ENCODE data around the gene SLC17A4. TPM values are rescaled to one million over a fixed set of nuclear protein-coding genes. Genes with fewer than 3 reads are reported as not detected.

The SLC17A4 gene
- total and polyA plus RNA-seq, 7 donors: not detected

GRCh38 chr6:25732468-25733198 lies 21.9 kb upstream of the SLC17A4 start:
- Histone ChIP-seq H3K4me1 (no peaks in the 10 kb centered on the region), H3K4me3 (no peak overlapping the region), H3K27ac (no peak overlapping the region), H3K36me3 (ENCODE audit: insufficient read depth in 1 of 2, low read depth in 1 of 2) (no peaks in the 10 kb centered on the region), H3K27me3 (ENCODE audit: insufficient read depth in 3 of 3, low read length in 2 of 3) (peaks cover 0 to 15% (median 2%) of the 10 kb centered on the region in 3 donors), H3K9me3 (peaks cover 5% of the 10 kb centered on the region)
- TF ChIP-seq CTCF (IDR thresholded peaks at IDR 0.05): no peak
- WGBS, 3 donors: 46 to 58% (median 56%) methylated on average over 30 of the region's 30 CpGs
- intact Hi-C loops (cut with DNase I): no loop called here
- no peak for ATAC-seq
- DNase-seq: no peak

- no peak for DNase-seq
- intact Hi-C loops (cut with DNase I): no loop called here
- H3K9me3 ChIP-seq: peaks cover 5% of the 10 kb centered on the region
- H3K4me1 ChIP-seq: no peaks in the 10 kb centered on the region
- H3K27ac ChIP-seq: no peak overlapping the region
- no peaks in the 10 kb centered on the region for H3K36me3 ChIP-seq (ENCODE audit: insufficient read depth in 1 of 2, low read depth in 1 of 2)
- H3K4me3 ChIP-seq: no peak overlapping the region
- H3K27me3 ChIP-seq (ENCODE audit: insufficient read depth in 3 of 3, low read length in 2 of 3): peaks cover 0 to 15% (median 2%) of the 10 kb centered on the region in 3 donors
- no peak for TF ChIP-seq CTCF (IDR thresholded peaks at IDR 0.05)
- ATAC-seq: no peak
Observed at GRCh38 chr6:25735261-25735660, 19.3 kb upstream of the SLC17A4 start.

GRCh38 chr6:25743868-25744267 lies 10.7 kb upstream of the SLC17A4 start:
- TF ChIP-seq CTCF (IDR thresholded peaks at IDR 0.05): no peak

GRCh38 chr6:25745836-25746235 lies 8.7 kb upstream of the SLC17A4 start:
- no peak overlapping the region for H3K4me3 ChIP-seq
- intact Hi-C loops (cut with DNase I): no loop called here
- no peaks in the 10 kb centered on the region for H3K27me3 ChIP-seq (ENCODE audit: insufficient read depth in 3 of 3, low read length in 2 of 3)
- ATAC-seq (no peak), DNase-seq (no peak)
- H3K4me1 ChIP-seq: no peaks in the 10 kb centered on the region
- H3K36me3 ChIP-seq (ENCODE audit: insufficient read depth in 1 of 2, low read depth in 1 of 2): no peaks in the 10 kb centered on the region
- WGBS, 3 donors: 82 to 85% (median 84%) methylated on average over 4 of the region's 4 CpGs
- H3K9me3 ChIP-seq: no peaks in the 10 kb centered on the region
- no peak for TF ChIP-seq CTCF (IDR thresholded peaks at IDR 0.05)
- H3K27ac ChIP-seq: no peak overlapping the region

More at GRCh38 chr6:25743868-25744267, 10.7 kb upstream of the SLC17A4 start:
- no peaks in the 10 kb centered on the region for H3K9me3 ChIP-seq
- ATAC-seq (no peak), DNase-seq (no peak)
- intact Hi-C loops (cut with DNase I): no loop called here
- no peaks in the 10 kb centered on the region for H3K36me3 ChIP-seq (ENCODE audit: insufficient read depth in 1 of 2, low read depth in 1 of 2)
- no peak overlapping the region for H3K4me3 ChIP-seq
- H3K4me1 ChIP-seq: no peaks in the 10 kb centered on the region
- no peak overlapping the region for H3K27ac ChIP-seq
- H3K27me3 ChIP-seq (ENCODE audit: insufficient read depth in 3 of 3, low read length in 2 of 3): no peaks in the 10 kb centered on the region

- Histone ChIP-seq H3K27me3 (ENCODE audit: insufficient read depth in 3 of 3, low read length in 2 of 3) (no peaks in the 10 kb centered on the region), H3K4me3 (no peak overlapping the region), H3K9me3 (no peaks in the 10 kb centered on the region), H3K4me1 (no peaks in the 10 kb centered on the region), H3K36me3 (ENCODE audit: insufficient read depth in 1 of 2, low read depth in 1 of 2) (no peaks in the 10 kb centered on the region), H3K27ac (no peak overlapping the region)
- TF ChIP-seq CTCF (IDR thresholded peaks at IDR 0.05): no peak
- ATAC-seq: no peak
- no peak for DNase-seq
- intact Hi-C loops (cut with DNase I): no loop called here
- WGBS, 3 donors: 74 to 79% (median 77%) methylated on average over 1 of the region's 1 CpG
Observed at GRCh38 chr6:25746968-25747367, 7.6 kb upstream of the SLC17A4 start.
